Activated T-helper 2 cell treated with anti-CD3 and anti-CD28 coated beads, Interferon-gamma antibody, Interleukin-2, Interleukin-4, amounts not matched to agents 10 μg/mL and 5 μg/mL and 100 μg/mL, durations not matched to agents 14 hours and 24 hours and 36 hours (primary cell): ENCODE data around the gene TLR10. TPM values are rescaled to one million over a fixed set of nuclear protein-coding genes. Genes with fewer than 3 reads are reported as not detected.
"Not testable (repeated sequence)": the region's sequence is repeated elsewhere in the genome, so short reads cannot be mapped to it uniquely, and the experiment has no call there.

Experiments
- DNase-seq: peaks from one replicate; pipeline ENCODE4 v3.0.0; 2021; ENCODE audit warnings: low spot score
- H3K27ac Mint-ChIP-seq: one replicate; pipeline ENCODE4 v1.8.0; 2021; ENCODE audit warnings: mixed read lengths
- H3K27me3 Mint-ChIP-seq: one replicate; pipeline ENCODE4 v1.8.0; 2021; ENCODE audit warnings: low read depth, mixed read lengths
- H3K36me3 Mint-ChIP-seq: one replicate; pipeline ENCODE4 v1.8.0; 2021; ENCODE audit warnings: low read depth, mixed read lengths
- H3K4me1 Mint-ChIP-seq: one replicate; pipeline ENCODE4 v1.8.0; 2021; ENCODE audit warnings: low read depth, mixed read lengths
- H3K4me3 Mint-ChIP-seq: one replicate; pipeline ENCODE4 v1.8.0; 2021; ENCODE audit warnings: low read depth, mild to moderate bottlenecking, moderate library complexity, mixed read lengths
- H3K9me3 Mint-ChIP-seq: one replicate; pipeline ENCODE4 v1.8.0; 2021; ENCODE audit warnings: mixed read lengths
- intact Hi-C: fragments of 100-400 bp; cut with micrococcal nuclease; formaldehyde crosslinking; loops from one replicate; pipeline ENCODE4 v1.15.1; 2023
- total RNA-seq: library from RNA; stranded (reverse); gene quantifications from 2 replicates; pipeline ENCODE4 v1.2.3, GENCODE V29; 2022

Gene TLR10
- total RNA-seq, 1 donor from 2014 or later, result not detected

DNA sequence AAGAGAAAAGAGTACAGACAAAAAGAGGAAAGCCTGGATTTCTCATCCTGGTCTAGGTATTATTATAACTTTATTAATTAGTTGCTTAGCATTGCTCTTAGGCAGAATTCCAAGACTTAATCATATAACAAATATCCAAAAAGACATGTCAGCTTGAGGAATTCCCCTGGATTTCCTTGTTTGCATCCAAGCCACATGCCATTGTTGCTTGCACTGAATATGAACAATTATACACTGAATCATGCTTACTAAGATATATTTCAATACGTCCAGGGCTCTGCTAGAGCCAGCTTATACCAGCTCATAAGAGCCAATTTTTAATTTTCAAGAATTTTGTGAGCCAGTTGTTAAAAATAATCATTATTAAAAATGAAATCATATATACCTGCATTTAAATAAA is 5.5 kb upstream of the TLR10 start:
- H3K9me3 Mint-ChIP-seq, result peaks cover 8% of the 10 kb centered on the region
- peaks cover 9% of the 10 kb centered on the region for H3K4me1 Mint-ChIP-seq

DNA sequence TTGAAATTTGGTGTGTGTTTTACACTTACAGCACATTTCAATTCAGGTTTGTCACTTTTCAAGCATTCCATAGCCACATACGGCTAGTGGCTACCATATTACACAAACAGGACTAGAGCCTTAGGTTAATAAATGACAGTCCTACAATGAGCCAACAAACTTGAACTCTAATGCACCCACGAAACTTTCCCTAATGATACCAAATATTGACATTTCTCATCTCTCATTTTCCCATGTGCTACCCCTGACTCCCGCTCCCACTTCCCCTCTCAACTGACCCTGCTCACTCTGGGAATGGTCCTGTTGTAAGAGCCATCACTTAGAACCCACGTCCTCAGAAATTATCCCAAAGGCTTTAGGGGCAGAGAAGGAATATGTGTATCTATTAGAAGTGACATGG is 4.9 kb upstream of the TLR10 start:
- Mint-ChIP-seq H3K9me3 (peaks cover 8% of the 10 kb centered on the region), H3K4me3 (no peak overlapping the region), H3K36me3 (no peaks in the 10 kb centered on the region), H3K27me3 (peaks cover 6% of the 10 kb centered on the region), H3K4me1 (peaks cover 11% of the 10 kb centered on the region), H3K27ac (no peak overlapping the region)
- DNase-seq, result no peak
- intact Hi-C loops, result no loop called here

More for the DNA sequence above, 5.5 kb upstream of the TLR10 start:
- intact Hi-C loops, result no loop called here
- no peak overlapping the region for H3K27ac Mint-ChIP-seq
- H3K36me3 Mint-ChIP-seq, result no peaks in the 10 kb centered on the region
- no peak for DNase-seq
- no peak overlapping the region for H3K4me3 Mint-ChIP-seq
- H3K27me3 Mint-ChIP-seq, result peaks cover 5% of the 10 kb centered on the region

DNA sequence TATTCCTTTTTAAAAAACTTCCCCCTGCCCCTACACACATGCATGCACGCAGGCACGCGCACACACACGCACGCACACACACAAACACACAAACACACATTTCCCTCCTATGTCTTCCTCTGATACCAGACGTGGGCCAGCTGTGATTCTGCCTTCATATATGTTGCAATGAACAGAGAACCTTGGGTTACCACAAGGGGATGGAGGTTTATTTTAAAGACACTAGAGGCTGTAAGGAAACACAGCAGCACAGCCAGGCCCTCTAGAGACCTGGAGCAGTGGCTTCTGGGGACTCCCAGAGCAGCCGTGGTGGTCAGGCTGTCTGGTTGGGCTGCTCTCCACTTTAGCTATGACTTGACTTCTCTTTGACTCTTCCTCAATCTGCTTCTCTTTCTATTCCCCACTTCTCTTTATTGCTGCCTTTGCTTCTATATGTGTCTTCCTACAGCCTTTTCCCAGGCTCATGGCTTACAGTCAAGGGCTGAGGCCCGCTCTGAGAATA is 3.2 kb upstream of the TLR10 start:
- no peak for DNase-seq
- peaks cover 9% of the 10 kb centered on the region for H3K27me3 Mint-ChIP-seq
- H3K4me3 Mint-ChIP-seq, result no peak overlapping the region
- H3K36me3 Mint-ChIP-seq, result no peaks in the 10 kb centered on the region
- H3K27ac Mint-ChIP-seq, result no peak overlapping the region
- peaks cover 7% of the 10 kb centered on the region for H3K4me1 Mint-ChIP-seq
- intact Hi-C loops, result no loop called here
- H3K9me3 Mint-ChIP-seq, result peaks cover 8% of the 10 kb centered on the region

DNA sequence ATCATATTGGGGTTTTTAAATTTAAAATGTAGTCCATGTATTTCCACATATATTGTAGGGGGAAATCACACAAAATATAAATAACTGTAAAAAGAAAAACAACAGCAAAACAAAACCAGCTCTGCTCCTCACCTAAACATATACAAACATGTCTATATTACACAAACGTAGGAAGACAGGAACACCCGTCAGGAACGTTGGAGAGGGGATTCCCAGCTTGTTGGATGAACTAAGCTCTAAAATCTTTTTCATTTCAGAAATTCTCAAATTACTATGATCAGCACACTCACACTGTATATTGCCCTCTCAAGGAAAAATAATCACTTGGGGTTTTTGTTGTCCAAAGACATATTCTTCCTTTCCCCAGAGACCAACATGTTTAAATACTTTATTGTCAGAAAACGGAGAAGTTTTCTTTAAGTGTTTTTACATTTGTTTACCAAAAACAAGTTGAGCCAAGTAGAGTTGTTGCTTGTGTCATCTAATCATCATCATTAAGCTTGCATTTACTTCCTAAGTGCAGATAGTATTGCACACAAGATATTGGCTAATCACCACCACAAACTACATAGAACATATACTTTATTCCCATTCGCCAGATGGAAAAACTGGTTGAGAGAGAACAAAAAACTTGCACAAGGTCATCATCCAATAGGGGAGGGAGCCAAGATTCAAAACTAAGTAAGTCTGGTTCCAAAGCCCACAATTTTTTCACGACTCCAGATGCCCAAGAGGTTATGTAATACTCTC is 2.4 kb upstream of the TLR10 start:
- H3K27ac Mint-ChIP-seq, result no peak overlapping the region

DNA sequence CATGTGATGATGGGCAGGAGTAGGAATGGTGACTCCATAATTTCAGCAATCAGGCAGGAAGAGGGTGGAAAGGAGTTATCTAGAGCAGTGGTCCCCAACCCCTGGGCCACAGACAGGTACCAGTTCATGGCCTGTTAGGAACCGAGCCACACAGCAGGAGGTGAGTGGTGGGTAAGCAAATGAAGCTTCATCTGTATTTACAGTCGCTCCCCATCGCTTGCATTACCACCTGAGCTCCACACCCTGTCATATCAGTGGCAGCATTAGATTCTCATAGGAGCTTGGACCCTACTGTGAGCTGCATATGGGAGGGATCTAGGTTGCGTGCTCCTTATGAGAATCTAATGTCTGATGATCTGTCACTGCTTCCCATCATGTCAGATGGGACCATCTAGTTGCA is 1.4 kb upstream of the TLR10 start:
- Mint-ChIP-seq H3K4me3 (no peak overlapping the region), H3K9me3 (no peaks in the 10 kb centered on the region), H3K27me3 (peaks cover 14% of the 10 kb centered on the region), H3K4me1 (peaks cover 4% of the 10 kb centered on the region), H3K27ac (no peak overlapping the region), H3K36me3 (no peaks in the 10 kb centered on the region)
- DNase-seq, result no peak
- intact Hi-C loops, result no loop called here

More for the DNA sequence above, 2.4 kb upstream of the TLR10 start:
- DNase-seq, result no peak
- H3K9me3 Mint-ChIP-seq, result peaks cover 7% of the 10 kb centered on the region
- intact Hi-C loops, result no loop called here
- H3K4me3 Mint-ChIP-seq, result no peak overlapping the region
- no peaks in the 10 kb centered on the region for H3K36me3 Mint-ChIP-seq
- H3K27me3 Mint-ChIP-seq, result peaks cover 11% of the 10 kb centered on the region
- peaks cover 4% of the 10 kb centered on the region for H3K4me1 Mint-ChIP-seq

DNA sequence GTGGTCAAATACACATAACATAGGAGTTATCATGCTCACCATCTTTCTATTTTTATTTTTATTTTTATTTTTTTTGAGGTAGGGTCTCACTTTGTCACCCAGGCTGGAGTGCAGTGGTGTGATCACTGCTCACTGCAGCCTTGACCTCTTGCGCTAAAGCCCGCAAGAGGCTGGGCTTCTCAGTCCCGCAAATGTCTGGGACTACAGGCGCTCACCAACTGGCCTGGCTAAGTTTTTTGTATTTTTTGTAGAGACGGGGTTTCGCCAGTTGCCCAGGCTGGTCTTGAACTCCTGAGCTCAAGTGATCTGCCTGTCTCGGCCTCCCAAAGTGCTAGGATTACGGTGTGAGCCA is 295 bp upstream of the TLR10 start:
- Mint-ChIP-seq H3K27me3 (peaks cover 14% of the 10 kb centered on the region), H3K9me3 (no peaks in the 10 kb centered on the region)
- intact Hi-C loops, result loop anchor here (1.0 kb wide), 1 partner anchor 24 kb away; no protein-coding TSS in a partner anchor

DNA sequence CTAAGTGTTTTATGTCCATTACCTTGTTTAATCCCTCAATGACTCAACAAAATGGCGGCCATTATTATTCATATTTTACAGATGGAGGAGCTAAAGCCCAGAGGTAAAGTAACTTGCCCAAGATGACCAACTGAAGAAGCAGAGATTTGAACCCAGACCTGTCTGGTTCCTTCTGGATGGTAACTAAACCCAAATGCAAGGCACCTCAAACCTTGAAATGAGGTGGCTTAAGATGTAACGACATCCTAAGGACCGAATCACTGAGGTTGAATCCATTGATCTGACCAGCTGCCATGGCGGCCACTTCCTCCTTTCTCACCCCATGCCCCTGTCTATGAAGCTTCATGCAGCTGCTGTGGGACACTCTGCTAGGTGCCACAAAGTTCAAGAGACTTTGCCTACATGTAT is 932 bp downstream of the TLR10 start:
- H3K27ac Mint-ChIP-seq, result no peak overlapping the region
- no peaks in the 10 kb centered on the region for H3K36me3 Mint-ChIP-seq
- no peak overlapping the region for H3K4me3 Mint-ChIP-seq
- intact Hi-C loops, result no loop called here
- peaks cover 4% of the 10 kb centered on the region for H3K9me3 Mint-ChIP-seq
- peaks cover 4% of the 10 kb centered on the region for H3K4me1 Mint-ChIP-seq
- peaks cover 17% of the 10 kb centered on the region for H3K27me3 Mint-ChIP-seq
- no peak for DNase-seq

More for the DNA sequence above, 295 bp upstream of the TLR10 start:
- H3K4me1 Mint-ChIP-seq, result peaks cover 4% of the 10 kb centered on the region
- no peaks in the 10 kb centered on the region for H3K36me3 Mint-ChIP-seq
- no peak overlapping the region for H3K4me3 Mint-ChIP-seq
- H3K27ac Mint-ChIP-seq, result no peak overlapping the region
- DNase-seq, result no peak

DNA sequence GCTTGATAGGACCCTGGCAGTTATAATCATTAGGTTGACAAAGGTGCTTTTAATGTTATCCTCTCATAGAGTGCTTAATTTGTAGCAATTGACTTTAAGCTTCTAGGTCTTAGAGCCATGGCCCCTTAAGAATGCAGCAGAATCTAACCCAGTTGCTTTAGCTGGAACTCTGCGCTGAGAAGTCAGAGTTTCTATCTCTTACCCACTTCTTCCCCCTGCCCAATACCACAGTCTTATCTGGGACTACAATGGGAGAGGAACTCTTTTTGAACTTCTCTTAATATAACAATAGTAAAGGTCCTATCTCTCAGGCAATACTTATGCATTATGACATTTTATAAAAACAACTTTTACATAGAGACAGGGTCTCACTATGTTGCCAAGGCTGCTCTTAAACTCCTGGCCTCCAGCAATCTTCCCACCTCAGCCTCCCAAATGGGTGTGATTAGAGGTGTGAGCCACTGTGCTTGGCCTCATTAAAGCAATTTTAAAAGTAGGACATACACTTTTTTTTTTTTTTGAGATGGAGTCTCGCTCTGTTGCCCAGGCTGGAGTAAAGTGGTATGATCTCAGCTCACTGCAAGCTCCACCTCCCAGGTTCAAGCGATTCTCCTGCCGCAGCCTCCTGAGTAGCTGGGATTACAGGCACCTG is 1.8 kb downstream of the TLR10 start:
- Mint-ChIP-seq H3K27me3 (peaks cover 21% of the 10 kb centered on the region), H3K36me3 (no peaks in the 10 kb centered on the region), H3K4me3 (no peak overlapping the region), H3K4me1 (peaks cover 4% of the 10 kb centered on the region), H3K9me3 (peaks cover 5% of the 10 kb centered on the region), H3K27ac (no peak overlapping the region)
- intact Hi-C loops, result no loop called here
- DNase-seq, result no peak

DNA sequence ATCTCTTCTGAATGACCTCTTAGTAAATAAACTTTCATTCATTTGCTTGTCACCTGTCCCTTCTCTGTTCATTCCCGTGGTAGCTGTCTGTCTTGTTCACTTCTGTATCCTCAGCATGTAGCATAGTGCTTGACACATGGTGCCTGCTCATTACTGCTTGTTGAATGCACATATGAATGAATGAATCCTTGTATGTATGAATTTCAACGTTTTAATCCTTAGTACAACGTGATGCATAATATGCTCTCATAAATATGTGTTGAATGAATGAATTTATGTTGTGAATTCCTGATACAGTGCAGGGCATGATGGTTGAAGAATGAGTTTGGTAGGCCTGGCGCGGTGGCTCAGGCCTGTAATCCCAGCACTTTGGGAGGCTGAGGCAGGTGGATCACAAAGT is 3.0 kb downstream of the TLR10 start:
- no peak overlapping the region for H3K27ac Mint-ChIP-seq
- no peak overlapping the region for H3K4me3 Mint-ChIP-seq
- no peak for DNase-seq
- peaks cover 5% of the 10 kb centered on the region for H3K9me3 Mint-ChIP-seq
- H3K27me3 Mint-ChIP-seq, result peaks cover 18% of the 10 kb centered on the region
- H3K36me3 Mint-ChIP-seq, result no peaks in the 10 kb centered on the region
- intact Hi-C loops, result no loop called here
- H3K4me1 Mint-ChIP-seq, result peaks cover 4% of the 10 kb centered on the region

DNA sequence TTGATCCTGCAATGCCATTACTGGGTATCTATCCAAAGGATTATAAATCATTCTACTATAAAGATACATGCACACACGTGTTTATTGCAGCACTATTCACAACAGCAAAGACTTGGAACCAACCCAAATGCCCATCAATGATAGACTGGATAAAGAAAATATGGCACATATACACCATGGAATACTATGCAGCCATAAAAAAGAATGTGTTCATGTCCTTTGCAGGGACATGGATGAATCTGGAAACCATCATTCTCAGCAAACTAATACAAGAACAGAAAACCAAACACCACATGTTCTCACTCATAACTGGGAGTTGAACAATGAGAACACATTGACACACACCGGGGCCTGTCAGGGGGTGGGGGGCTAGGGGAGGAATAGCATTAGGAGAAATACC is 4.9 kb downstream of the TLR10 start:
- DNase-seq, H3K36me3 Mint-ChIP-seq, H3K4me1 Mint-ChIP-seq, H3K4me3 Mint-ChIP-seq, H3K9me3 Mint-ChIP-seq, intact Hi-C loops, H3K27ac Mint-ChIP-seq: not testable (repeated sequence)
- H3K27me3 Mint-ChIP-seq, result peaks cover 30% of the 10 kb centered on the region

DNA sequence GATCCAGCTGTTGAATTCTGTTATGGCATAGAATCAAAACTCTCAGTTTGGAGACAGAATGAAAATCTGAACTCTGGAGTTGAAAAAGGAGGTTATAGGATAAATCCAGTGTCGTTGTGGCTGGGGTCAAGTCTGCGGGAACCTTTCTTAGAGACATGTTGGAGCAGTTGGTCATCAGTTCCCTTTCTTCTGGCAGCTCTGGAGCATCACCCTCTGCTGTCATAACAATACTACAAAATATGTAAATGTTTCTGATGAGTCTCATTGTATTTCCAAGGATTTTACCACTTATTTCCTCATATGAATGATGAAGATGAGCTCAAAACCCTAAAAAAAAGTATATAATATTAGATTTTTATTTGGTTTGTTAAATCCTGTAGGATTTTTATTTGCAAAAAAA is 7.5 kb downstream of the TLR10 start:
- H3K9me3 Mint-ChIP-seq, result peaks cover 5% of the 10 kb centered on the region
- H3K4me1 Mint-ChIP-seq, result no peaks in the 10 kb centered on the region
- H3K36me3 Mint-ChIP-seq, result no peaks in the 10 kb centered on the region
- no peak overlapping the region for H3K27ac Mint-ChIP-seq
- no peak for DNase-seq
- no peak overlapping the region for H3K4me3 Mint-ChIP-seq
- intact Hi-C loops, result no loop called here
- H3K27me3 Mint-ChIP-seq, result peaks cover 33% of the 10 kb centered on the region

DNA sequence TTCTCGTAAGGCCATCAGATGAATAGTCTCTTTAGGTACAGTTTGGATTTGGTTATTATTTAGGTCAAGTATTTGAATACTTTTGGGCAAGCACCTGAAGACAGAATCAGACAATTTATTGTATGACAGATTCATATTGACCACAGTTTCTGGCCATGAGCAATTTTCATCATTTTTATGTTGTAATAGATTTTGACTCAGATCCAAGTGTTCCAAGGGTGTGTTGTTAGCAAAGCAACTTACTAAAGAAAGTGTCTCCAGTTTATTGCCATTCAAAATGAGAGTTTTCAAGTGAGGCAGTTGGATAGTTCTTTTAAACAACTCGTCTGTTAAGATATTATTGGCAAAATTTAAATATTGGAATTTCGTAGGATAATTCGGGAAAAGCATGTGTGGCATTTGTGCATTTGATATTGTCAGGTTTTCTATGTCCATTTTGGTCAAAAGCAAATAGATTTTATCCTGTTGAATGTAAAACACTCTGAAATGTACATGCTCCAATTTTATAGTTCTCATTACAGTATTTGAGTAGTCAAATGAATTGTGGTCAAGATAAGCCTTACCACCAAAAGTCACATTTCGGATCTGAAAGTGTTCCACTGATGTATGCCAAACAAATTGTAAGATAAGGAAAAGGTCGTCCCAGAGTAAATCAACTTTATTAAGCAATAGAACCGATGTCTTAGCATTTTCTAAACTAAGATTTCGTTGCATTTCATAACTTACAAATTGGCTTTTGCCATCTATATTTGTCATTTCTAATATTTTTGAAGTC is 8.4 kb downstream of the TLR10 start:
- Mint-ChIP-seq H3K27ac (no peak overlapping the region), H3K27me3 (peaks cover 35% of the 10 kb centered on the region), H3K9me3 (peaks cover 5% of the 10 kb centered on the region), H3K4me3 (no peak overlapping the region), H3K36me3 (no peaks in the 10 kb centered on the region), H3K4me1 (no peaks in the 10 kb centered on the region)
- DNase-seq, result no peak
- intact Hi-C loops, result no loop called here

DNA sequence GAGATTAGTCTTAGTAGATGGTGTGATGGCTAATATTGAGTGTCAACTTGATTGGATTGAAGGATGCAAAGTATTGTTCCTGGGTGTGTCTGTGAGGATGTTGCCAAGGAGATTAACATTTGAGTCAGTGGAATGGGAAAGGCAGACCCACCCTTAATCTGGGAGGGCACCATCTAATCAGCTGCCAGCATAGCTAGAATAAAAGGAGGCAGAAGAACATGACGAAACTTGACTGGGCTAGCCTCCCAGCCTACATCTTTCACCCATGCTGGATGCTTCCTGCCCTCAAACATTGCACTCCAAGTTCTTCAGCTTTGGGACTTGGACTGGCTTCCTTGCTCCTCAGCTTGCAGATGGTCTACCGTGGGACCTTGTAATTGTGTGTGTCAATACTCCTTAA is 12.5 kb downstream of the TLR10 start:
- intact Hi-C loops, DNase-seq, H3K4me3 Mint-ChIP-seq: not testable (repeated sequence)

More for the DNA sequence above, 12.5 kb downstream of the TLR10 start:
- H3K9me3 Mint-ChIP-seq, H3K36me3 Mint-ChIP-seq, H3K4me1 Mint-ChIP-seq, H3K27ac Mint-ChIP-seq: not testable (repeated sequence)
- peaks cover 32% of the 10 kb centered on the region for H3K27me3 Mint-ChIP-seq
